Occipital lobe (tissue), 2 donors: ENCODE measurements around the gene PFDN6. TPM values are rescaled to one million over a fixed set of nuclear protein-coding genes. Genes with fewer than 3 reads are reported as not detected.

Experiments used
- DNase-seq: peaks from one replicate; lab custom pipeline; 2025; lab: John Stamatoyannopoulos, UW
- total RNA-seq: library from RNA; depleted of rRNA; stranded (reverse); fragments of >200 nt; gene quantifications from one replicate; pipeline ENCODE4 v1.2.3, GENCODE V29; 2014

The PFDN6 gene
- total RNA-seq, 1 donor from 2014 or later: 27.0 TPM

- no peak for DNase-seq
Observed at GRCh38 chr6:33316603-33317418, 27.4 kb downstream of the PFDN6 start.

- no peak for DNase-seq
Observed at GRCh38 chr6:33317419-33317668, 27.9 kb downstream of the PFDN6 start.

- DNase-seq: peak; percentile 95
Observed at GRCh38 chr6:33317669-33318425, 28.4 kb downstream of the PFDN6 start, which contains the start of gene ZBTB22. Gene ZBTB22 (minus strand): TSS chr6:33317744. CDS start chr6:33316916, 828 bp downstream.

GRCh38 chr6:33318426-33319073 is 29.1 kb downstream of the PFDN6 start:
- no peak for DNase-seq

- no peak for DNase-seq
Observed at GRCh38 chr6:33319939-33320314, 30.5 kb downstream of the PFDN6 start.

- DNase-seq: no peak
Observed at GRCh38 chr6:33320315-33321181, 31.1 kb downstream of the PFDN6 start.

GRCh38 chr6:33321227-33321626 is 31.8 kb downstream of the PFDN6 start:
- no peak for DNase-seq

- DNase-seq: no peak
Observed at GRCh38 chr6:33323623-33323948, 34.2 kb downstream of the PFDN6 start.

GRCh38 chr6:33324125-33324524 is 34.7 kb downstream of the PFDN6 start:
- no peak for DNase-seq

GRCh38 chr6:33329058-33329457 is 39.7 kb downstream of the PFDN6 start:
- DNase-seq: no peak

GRCh38 chr6:33330736-33331135 is 41.3 kb downstream of the PFDN6 start:
- DNase-seq: no peak

GRCh38 chr6:33333666-33334065 is 44.3 kb downstream of the PFDN6 start:
- DNase-seq: no peak

- no peak for DNase-seq
Observed at GRCh38 chr6:33335916-33336315, 46.5 kb downstream of the PFDN6 start.

GRCh38 chr6:33336495-33336894 is 47.1 kb downstream of the PFDN6 start:
- no peak for DNase-seq

- DNase-seq: no peak
Observed at GRCh38 chr6:33339193-33339592, 49.8 kb downstream of the PFDN6 start.

Other genes with a start within 250 kb of the PFDN6 start
- gene HLA-DPA1, start 216.0 kb upstream of the PFDN6 start, total RNA-seq: 1.4 TPM
- 1.4 TPM for gene HLA-DPB1, start 213.6 kb upstream of the PFDN6 start, total RNA-seq
- gene COL11A2, start 97.1 kb upstream of the PFDN6 start, total RNA-seq: 0.94 TPM
- gene RXRB, start 88.9 kb upstream of the PFDN6 start, total RNA-seq: 22.6 TPM
- 34.8 TPM for gene SLC39A7, start 88.7 kb upstream of the PFDN6 start, total RNA-seq
- gene HSD17B8, start 84.9 kb upstream of the PFDN6 start, total RNA-seq: 4.5 TPM
- 20.6 TPM for gene RING1, start 81.1 kb upstream of the PFDN6 start, total RNA-seq
- 35.1 TPM for gene VPS52, start 17.7 kb upstream of the PFDN6 start, total RNA-seq
- 3,778 TPM for gene RPS18, start 17.5 kb upstream of the PFDN6 start, total RNA-seq
- gene B3GALT4, start 12.5 kb upstream of the PFDN6 start, total RNA-seq: 12.5 TPM
- gene WDR46, start 362 bp upstream of the PFDN6 start, total RNA-seq: 42.6 TPM
- gene RGL2, start 9.3 kb downstream of the PFDN6 start, total RNA-seq: 13.7 TPM
- gene TAPBP, start 24.5 kb downstream of the PFDN6 start, total RNA-seq: 10.5 TPM
- gene ZBTB22, start 28.1 kb downstream of the PFDN6 start, total RNA-seq: 28.4 TPM
- 30.1 TPM for gene DAXX, start 33.4 kb downstream of the PFDN6 start, total RNA-seq
- gene KIFC1, start 102.2 kb downstream of the PFDN6 start, total RNA-seq: 3.6 TPM
- gene PHF1, start 121.4 kb downstream of the PFDN6 start, total RNA-seq: 17.9 TPM
- gene CUTA, start 128.5 kb downstream of the PFDN6 start, total RNA-seq: 59.1 TPM
- gene SYNGAP1, start 130.5 kb downstream of the PFDN6 start, total RNA-seq: 21.5 TPM
- 9.2 TPM for gene ZBTB9, start 165.0 kb downstream of the PFDN6 start, total RNA-seq